Chondrocyte (in vitro differentiated cells): ENCODE measurements around the gene ILF3. TPM values are rescaled to one million over a fixed set of nuclear protein-coding genes. Genes with fewer than 3 reads are reported as not detected.
A peak's percentile ranks its signal among the peaks of the same experiment; 100 is the strongest.

Source experiments
- DNase-seq: peaks from one replicate; pipeline ENCODE4 v3.0.0; 2021; ENCODE audit warnings: mixed read lengths, low spot score
- H3K27ac Mint-ChIP-seq: one replicate; pipeline ENCODE4 v1.8.0; 2021; ENCODE audit warnings: mild to moderate bottlenecking, moderate library complexity, mixed read lengths; ENCODE audit not compliant: unreplicated experiment
- H3K27me3 Mint-ChIP-seq: 2 replicates; pipeline ENCODE4 v1.8.0; 2021; ENCODE audit warnings: low read depth, mixed read lengths
- H3K36me3 Mint-ChIP-seq: 2 replicates; pipeline ENCODE4 v1.8.0; 2021; ENCODE audit warnings: low read depth, mixed read lengths
- H3K4me1 Mint-ChIP-seq: 2 replicates; pipeline ENCODE4 v1.8.0; 2021; ENCODE audit warnings: low read depth, mild to moderate bottlenecking, mixed read lengths
- H3K4me3 Mint-ChIP-seq: one replicate; pipeline ENCODE4 v1.8.0; 2021; ENCODE audit warnings: mild to moderate bottlenecking, moderate library complexity, mixed read lengths; ENCODE audit not compliant: unreplicated experiment
- H3K9me3 Mint-ChIP-seq: 2 replicates; pipeline ENCODE4 v1.8.0; 2021; ENCODE audit warnings: low read depth, mixed read lengths
- total RNA-seq: library from RNA; stranded (reverse); gene quantifications from 3 replicates; pipeline ENCODE4 v1.2.1, GENCODE V29; 2021
- TF ChIP-seq, protein P1 (sequence below): fragments of 200-600 bp; sonication (generic); IDR thresholded peaks from 2 replicates; pipeline ENCODE4 v1.5.0; 2021; ENCODE audit warnings: antibody characterized with exemption, mild to moderate bottlenecking, moderate library complexity

ILF3 gene
- total RNA-seq, 1 donor from 2014 or later = 156 TPM

DNA sequence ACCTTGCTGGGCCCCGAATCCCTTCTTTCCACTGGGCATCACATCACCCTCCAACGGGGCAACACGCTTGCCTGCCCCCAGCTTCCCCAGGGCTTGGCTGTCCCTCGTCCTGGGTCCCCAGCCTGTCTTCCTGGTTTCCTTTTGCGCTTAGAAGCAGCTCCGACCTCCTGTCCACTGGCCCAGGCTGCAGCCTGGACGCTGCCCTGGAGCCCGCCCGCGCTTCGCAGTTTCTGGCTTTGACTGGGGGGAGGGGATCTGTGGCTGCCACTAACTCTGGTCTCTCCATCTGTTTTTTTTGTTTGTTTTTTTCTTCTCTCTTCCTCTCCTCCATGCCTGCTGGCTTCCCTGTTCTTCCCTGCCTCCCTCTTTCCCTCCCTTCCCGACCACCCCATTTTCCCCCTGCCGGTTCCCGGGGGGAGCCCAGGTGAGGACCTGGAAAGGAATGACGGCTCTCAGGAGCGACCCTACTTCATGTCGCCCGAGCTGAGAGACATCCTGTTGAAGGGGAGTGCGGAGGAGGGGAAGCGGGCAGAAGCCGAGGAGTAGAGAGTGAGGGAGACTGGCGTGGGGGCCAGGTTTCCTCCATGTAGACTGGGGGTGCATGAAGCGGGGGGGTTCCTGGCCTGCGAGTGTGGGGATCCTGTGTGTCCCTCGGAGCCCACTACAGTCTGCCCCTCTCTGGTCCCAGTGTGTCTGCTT is 11.5 kb upstream of the ILF3 start:
- DNase-seq = no peak
- Mint-ChIP-seq H3K27me3 (no peaks in the 10 kb centered on the region), H3K9me3 (no peaks in the 10 kb centered on the region), H3K36me3 (peaks cover 17% of the 10 kb centered on the region), H3K4me1 (peaks cover 26% of the 10 kb centered on the region), H3K27ac (peak overlapping the region; percentile 81), H3K4me3 (no peak overlapping the region)
- TF ChIP-seq, protein P1, sequence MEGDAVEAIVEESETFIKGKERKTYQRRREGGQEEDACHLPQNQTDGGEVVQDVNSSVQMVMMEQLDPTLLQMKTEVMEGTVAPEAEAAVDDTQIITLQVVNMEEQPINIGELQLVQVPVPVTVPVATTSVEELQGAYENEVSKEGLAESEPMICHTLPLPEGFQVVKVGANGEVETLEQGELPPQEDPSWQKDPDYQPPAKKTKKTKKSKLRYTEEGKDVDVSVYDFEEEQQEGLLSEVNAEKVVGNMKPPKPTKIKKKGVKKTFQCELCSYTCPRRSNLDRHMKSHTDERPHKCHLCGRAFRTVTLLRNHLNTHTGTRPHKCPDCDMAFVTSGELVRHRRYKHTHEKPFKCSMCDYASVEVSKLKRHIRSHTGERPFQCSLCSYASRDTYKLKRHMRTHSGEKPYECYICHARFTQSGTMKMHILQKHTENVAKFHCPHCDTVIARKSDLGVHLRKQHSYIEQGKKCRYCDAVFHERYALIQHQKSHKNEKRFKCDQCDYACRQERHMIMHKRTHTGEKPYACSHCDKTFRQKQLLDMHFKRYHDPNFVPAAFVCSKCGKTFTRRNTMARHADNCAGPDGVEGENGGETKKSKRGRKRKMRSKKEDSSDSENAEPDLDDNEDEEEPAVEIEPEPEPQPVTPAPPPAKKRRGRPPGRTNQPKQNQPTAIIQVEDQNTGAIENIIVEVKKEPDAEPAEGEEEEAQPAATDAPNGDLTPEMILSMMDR = no peak

DNA sequence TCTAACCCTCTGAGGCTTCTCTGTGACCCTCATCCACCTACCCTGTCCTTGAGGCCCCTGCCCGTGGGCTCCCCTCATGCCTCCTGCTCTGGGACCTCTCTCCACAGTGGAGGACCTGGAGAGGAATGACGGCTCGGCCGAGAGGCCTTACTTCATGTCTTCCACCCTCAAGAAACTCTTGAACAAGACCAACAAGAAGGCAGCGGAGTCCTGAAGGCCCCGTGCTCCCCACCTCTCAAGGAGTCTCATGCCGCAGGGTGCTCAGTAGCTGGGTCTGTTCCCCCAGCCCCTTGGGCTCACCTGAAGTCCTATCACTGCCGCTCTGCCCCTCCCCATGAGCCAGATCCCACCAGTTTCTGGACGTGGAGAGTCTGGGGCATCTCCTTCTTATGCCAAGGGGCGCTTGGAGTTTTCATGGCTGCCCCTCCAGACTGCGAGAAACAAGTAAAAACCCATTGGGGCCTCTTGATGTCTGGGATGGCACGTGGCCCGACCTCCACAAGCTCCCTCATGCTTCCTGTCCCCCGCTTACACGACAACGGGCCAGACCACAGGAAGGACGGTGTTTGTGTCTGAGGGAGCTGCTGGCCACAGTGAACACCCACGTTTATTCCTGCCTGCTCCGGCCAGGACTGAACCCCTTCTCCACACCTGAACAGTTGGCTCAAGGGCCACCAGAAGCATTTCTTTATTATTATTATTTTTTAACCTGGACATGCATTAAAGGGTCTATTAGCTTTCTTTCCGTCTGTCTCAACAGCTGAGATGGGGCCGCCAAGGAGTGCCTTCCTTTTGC is 10.8 kb upstream of the ILF3 start:
- H3K9me3 Mint-ChIP-seq = no peaks in the 10 kb centered on the region
- H3K4me1 Mint-ChIP-seq = peaks cover 26% of the 10 kb centered on the region
- H3K36me3 Mint-ChIP-seq = peaks cover 11% of the 10 kb centered on the region
- H3K4me3 Mint-ChIP-seq = no peak overlapping the region
- H3K27ac Mint-ChIP-seq = peak overlapping the region; percentile 90
- TF ChIP-seq, protein P1 = no peak
- no peak for DNase-seq
- H3K27me3 Mint-ChIP-seq = no peaks in the 10 kb centered on the region

DNA sequence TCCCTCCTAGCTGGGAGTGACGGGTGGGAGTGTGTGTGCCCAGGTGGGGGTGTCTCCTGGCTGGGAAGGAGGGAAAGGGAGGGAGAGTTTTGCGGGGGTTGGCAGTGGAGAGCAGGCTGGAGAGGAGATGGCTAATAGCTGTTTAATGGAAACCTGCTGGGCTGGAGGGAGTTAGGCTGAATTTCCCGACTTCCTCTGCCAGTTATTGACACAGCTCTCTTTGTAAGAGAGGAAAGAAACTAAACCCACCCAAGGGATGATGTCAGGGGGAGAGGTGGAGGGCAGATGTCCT is 10.2 kb upstream of the ILF3 start:
- H3K4me3 Mint-ChIP-seq = no peak overlapping the region
- peaks cover 26% of the 10 kb centered on the region for H3K4me1 Mint-ChIP-seq
- H3K27ac Mint-ChIP-seq = peak overlapping the region; percentile 90
- no peak for DNase-seq
- no peaks in the 10 kb centered on the region for H3K27me3 Mint-ChIP-seq
- no peaks in the 10 kb centered on the region for H3K9me3 Mint-ChIP-seq
- H3K36me3 Mint-ChIP-seq = peaks cover 11% of the 10 kb centered on the region
- TF ChIP-seq, protein P1 = no peak

DNA sequence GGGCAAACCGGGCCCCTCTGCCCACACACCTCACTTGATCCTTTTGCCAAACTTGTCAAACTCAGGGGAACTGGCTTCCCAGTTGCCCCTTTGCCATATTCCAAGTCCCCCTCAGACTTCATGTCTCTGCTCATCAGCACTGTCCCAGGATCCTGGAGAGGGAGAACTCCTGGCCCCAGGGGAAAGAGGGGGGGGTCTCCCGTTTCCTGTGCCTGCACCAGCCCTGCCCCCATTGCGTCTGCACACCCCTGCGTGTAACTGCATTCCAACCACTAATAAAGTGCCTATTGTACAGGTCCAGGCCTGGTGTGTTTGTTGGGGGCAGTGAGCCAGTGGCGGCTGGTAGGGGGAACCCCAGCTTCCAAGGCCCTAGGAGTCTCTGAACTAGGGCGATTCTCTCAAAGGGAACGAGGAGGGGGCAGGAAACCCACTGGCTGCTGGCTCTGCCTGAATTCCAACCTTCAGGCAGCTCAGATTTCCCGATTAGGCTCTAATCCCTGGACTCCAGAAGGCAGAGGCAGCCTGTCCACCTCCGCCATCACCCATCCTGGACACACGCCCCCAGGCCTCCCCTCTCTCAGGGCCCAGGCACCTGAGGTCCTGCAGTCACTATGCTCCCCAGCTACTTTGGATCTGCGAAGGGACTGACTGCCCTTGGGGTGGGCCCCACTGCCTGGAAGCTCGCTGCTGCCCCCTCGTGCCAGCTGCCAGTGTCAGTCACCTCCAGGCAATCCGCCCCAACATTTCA is 9.7 kb upstream of the ILF3 start:
- DNase-seq = no peak
- TF ChIP-seq, protein P1 = peak; percentile 93
- no peak overlapping the region for H3K4me3 Mint-ChIP-seq
- H3K9me3 Mint-ChIP-seq = no peaks in the 10 kb centered on the region
- H3K27ac Mint-ChIP-seq = peak overlapping the region; percentile 90
- H3K4me1 Mint-ChIP-seq = peaks cover 26% of the 10 kb centered on the region
- no peaks in the 10 kb centered on the region for H3K27me3 Mint-ChIP-seq
- H3K36me3 Mint-ChIP-seq = peaks cover 11% of the 10 kb centered on the region

DNA sequence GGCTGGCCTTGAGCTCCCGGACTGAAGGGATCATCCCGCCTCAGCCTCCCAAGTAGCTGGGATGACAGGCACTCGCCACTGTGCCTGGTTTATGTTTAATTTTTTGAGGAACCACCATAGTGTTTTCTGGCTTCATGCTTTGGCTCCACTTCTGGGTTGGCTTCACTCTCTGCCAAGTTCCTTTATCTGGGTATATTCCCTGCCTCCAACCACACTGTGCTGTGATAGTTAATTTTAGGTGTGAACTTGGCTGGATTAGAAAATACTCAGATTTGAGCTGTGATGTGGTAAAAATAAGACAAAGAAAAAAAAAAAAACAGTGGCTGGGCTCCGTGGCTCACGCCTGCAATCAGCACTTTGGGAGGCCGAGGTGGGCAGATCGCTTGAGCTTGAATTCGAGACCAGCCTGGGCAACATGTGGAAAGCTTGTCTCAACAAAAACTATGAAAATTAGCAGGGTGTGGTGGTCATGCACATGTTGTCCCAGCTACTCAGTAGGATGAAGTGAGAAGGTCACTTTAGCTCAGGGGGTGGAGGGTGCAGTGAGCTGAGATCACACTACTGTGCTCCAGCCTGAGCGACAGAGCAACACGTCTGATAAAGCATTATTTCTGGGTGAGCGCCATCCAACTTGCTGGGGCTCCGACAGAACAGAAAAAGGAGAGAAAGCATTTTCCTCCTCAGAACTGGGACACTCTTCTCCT is 7.5 kb upstream of the ILF3 start:
- Mint-ChIP-seq H3K36me3 (peaks cover 8% of the 10 kb centered on the region), H3K4me1 (peaks cover 28% of the 10 kb centered on the region), H3K9me3 (no peaks in the 10 kb centered on the region), H3K4me3 (no peak overlapping the region), H3K27me3 (no peaks in the 10 kb centered on the region), H3K27ac (no peak overlapping the region)
- TF ChIP-seq, protein P1 = no peak
- no peak for DNase-seq
